ENCODE results near the gene TRAK2. TPM values are rescaled to one million over a fixed set of nuclear protein-coding genes. Genes with fewer than 3 reads are reported as not detected.

The TRAK2 gene
- total RNA-seq, 4 donors from 2014 or later = 7.9 to 32.8 (median 13.7) TPM

DNA sequence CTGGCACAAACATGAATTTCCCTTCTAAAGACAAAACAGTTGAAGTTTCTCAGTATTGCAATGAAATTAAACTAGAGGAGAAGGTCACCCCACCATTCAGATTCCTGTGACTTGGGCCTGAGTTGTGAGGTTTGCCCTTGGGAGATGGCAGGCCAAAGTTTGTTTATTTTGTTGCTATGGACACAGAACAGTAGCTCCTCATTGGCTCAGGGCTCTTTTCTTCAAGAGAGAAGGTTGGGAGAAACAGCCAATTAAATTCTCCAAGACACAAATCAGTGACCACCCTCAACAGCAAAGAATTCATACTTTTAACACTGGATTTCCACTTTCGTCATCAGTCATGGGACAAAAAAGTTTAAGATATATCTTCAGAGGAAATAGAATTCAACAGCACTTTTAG lies 94.0 kb downstream of the TRAK2 start, which contains the start of gene FLACC1:
TSS of gene FLACC1 (minus strand) at position 125 of the 400 bp plus-strand sequence. CDS start 5,941 bp downstream, outside the sequence.
- WGBS, 2 donors = 58 to 67% methylated on average over 1 of the region's 1 CpG
- no peak within 1 kb of the TSS for H3K4me3 ChIP-seq
- TF ChIP-seq, protein P1, sequence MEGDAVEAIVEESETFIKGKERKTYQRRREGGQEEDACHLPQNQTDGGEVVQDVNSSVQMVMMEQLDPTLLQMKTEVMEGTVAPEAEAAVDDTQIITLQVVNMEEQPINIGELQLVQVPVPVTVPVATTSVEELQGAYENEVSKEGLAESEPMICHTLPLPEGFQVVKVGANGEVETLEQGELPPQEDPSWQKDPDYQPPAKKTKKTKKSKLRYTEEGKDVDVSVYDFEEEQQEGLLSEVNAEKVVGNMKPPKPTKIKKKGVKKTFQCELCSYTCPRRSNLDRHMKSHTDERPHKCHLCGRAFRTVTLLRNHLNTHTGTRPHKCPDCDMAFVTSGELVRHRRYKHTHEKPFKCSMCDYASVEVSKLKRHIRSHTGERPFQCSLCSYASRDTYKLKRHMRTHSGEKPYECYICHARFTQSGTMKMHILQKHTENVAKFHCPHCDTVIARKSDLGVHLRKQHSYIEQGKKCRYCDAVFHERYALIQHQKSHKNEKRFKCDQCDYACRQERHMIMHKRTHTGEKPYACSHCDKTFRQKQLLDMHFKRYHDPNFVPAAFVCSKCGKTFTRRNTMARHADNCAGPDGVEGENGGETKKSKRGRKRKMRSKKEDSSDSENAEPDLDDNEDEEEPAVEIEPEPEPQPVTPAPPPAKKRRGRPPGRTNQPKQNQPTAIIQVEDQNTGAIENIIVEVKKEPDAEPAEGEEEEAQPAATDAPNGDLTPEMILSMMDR (IDR thresholded peaks at IDR 0.05) = no peak
- TF ChIP-seq POLR2A (IDR thresholded peaks at IDR 0.05) = no peak
- H3K9me3 ChIP-seq = no peaks in the 10 kb centered on the region
- H3K27ac ChIP-seq = no peak within 1 kb of the TSS
- intact Hi-C loops (cut with DNase I) = no loop called here
- peaks cover 0 to 4% (median 0%) of the 10 kb centered on the region in 3 donors for H3K4me1 ChIP-seq
- peaks cover 0 to 15% (median 0%) of the 10 kb centered on the region in 3 donors for H3K36me3 ChIP-seq
- no peaks in the 10 kb centered on the region for H3K27me3 ChIP-seq
- DNase-seq = no peak

DNA sequence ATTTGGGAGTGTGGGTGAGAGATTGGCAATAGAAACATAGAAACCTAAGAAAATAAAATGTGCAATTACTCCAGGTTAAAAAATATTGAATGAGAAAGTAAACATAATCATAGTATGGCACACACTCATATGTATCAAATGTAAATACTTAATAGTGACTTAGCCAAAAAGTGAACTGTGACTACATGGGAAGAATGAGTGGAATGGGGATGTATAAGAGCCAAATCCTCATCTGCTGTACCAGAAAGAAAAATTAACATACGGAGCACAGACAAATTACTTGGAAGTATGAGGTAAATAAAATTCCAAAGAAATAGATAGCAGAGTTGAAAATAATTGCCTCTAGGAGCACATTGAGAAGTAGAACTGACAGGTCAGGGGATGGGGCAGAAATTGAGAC lies 98.1 kb downstream of the TRAK2 start:
- WGBS, 2 donors = 65 to 77% methylated on average over 1 of the region's 1 CpG
- no peak for TF ChIP-seq POLR2A (IDR thresholded peaks at IDR 0.05)
- TF ChIP-seq, protein P1 (IDR thresholded peaks at IDR 0.05) = no peak
- no peak for DNase-seq
- Histone ChIP-seq H3K4me3 (no peak overlapping the region), H3K27ac (no peak overlapping the region), H3K4me1 (peaks cover 0 to 4% (median 0%) of the 10 kb centered on the region in 3 donors), H3K27me3 (no peaks in the 10 kb centered on the region), H3K9me3 (no peaks in the 10 kb centered on the region), H3K36me3 (peaks cover 0 to 5% (median 0%) of the 10 kb centered on the region in 3 donors)
- intact Hi-C loops (cut with DNase I) = no loop called here

DNA sequence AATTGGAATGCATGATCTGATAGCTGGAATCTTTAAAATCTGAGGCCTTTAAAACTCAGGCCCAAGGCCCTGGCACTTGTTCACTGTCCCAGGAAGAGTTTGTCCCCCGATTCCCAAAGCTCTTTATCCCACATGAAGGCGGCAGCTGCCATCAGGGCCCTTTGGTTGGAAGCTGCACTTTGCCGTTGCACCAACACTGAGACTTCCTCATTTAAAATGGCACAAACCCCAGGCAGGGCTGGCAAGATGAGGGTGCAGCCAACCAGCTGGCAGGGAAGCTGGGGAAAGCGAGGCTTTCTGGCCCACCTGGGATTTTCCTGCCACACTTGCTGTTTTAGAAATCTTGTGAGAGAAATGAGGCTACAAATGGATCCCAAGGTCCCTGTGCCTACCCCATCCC lies 100.4 kb downstream of the TRAK2 start:
- H3K27me3 ChIP-seq = no peaks in the 10 kb centered on the region
- H3K36me3 ChIP-seq = peaks cover 0 to 5% (median 0%) of the 10 kb centered on the region in 3 donors
- H3K27ac ChIP-seq = no peak overlapping the region
- no peak overlapping the region for H3K4me3 ChIP-seq
- WGBS, 2 donors = 88 to 89% methylated on average over 1 to 4 of the region's 4 CpGs
- no peak for DNase-seq
- H3K4me1 ChIP-seq = no peaks in the 10 kb centered on the region
- no peaks in the 10 kb centered on the region for H3K9me3 ChIP-seq
- no peak for TF ChIP-seq POLR2A (IDR thresholded peaks at IDR 0.05)
- TF ChIP-seq, protein P1 (IDR thresholded peaks at IDR 0.05) = no peak
- intact Hi-C loops (cut with DNase I) = no loop called here

DNA sequence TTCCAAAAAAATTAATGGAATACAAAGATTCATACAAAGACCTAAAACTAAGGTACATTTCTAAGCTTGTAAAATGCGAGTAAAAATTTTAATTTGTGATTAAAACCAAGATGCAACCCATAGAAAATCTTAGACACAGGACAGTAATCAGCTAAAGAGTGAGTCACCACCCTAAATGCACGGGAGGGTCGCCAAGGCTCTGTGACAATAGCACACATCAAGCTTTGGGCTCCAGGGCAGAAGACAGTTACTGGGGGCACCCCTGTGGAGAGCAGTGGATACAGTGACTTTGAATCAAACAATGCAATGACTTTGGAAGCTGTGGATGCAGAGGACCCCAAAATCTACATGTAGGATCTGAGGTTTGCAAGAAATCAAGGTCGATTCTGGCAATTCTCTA lies 101.7 kb downstream of the TRAK2 start:
- Histone ChIP-seq H3K36me3 (peaks cover 0 to 5% (median 0%) of the 10 kb centered on the region in 3 donors), H3K4me3 (no peak overlapping the region), H3K4me1 (no peaks in the 10 kb centered on the region), H3K9me3 (no peaks in the 10 kb centered on the region), H3K27me3 (no peaks in the 10 kb centered on the region), H3K27ac (no peak overlapping the region)
- no peak for DNase-seq
- TF ChIP-seq, protein P1 (IDR thresholded peaks at IDR 0.05) = no peak
- TF ChIP-seq POLR2A (IDR thresholded peaks at IDR 0.05) = no peak
- 61 to 68% methylated on average over 4 of the region's 4 CpGs for WGBS, 2 donors
- intact Hi-C loops (cut with DNase I) = no loop called here

DNA sequence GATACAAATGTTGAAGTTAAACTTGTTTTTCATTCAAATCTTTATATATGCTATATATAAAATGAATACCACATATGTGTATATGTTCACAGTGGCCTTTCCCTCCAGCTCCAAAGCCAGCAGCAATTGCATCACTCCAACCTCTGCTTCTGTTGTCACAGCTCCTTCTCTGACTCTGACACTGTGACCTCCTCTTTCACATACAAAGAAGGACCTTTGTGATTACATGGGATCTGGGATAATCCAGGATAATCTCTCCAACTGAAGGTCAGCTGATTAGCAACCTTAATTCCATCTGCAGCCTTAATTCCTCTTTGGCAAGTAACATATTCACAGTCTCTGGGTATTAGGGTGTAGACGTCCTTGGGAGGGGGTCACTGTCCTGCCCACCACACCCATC lies 102.5 kb downstream of the TRAK2 start:
- Histone ChIP-seq H3K9me3 (no peaks in the 10 kb centered on the region), H3K4me1 (no peaks in the 10 kb centered on the region), H3K36me3 (peaks cover 0 to 10% (median 0%) of the 10 kb centered on the region in 3 donors), H3K4me3 (no peak overlapping the region), H3K27ac (no peak overlapping the region), H3K27me3 (no peaks in the 10 kb centered on the region)
- TF ChIP-seq, protein P1 (IDR thresholded peaks at IDR 0.05) = no peak
- no peak for TF ChIP-seq POLR2A (IDR thresholded peaks at IDR 0.05)
- DNase-seq = no peak
- 38% methylated on average over 1 of the region's 1 CpG for WGBS, 2 donors
- intact Hi-C loops (cut with DNase I) = no loop called here

Measured in esophagus squamous epithelium (tissue), 5 donors.